HL-60 (cell line): Measurements from ENCODE around the gene SLC31A2.
"Not testable (repeated sequence)": the region's sequence is repeated elsewhere in the genome, so short reads cannot be mapped to it uniquely, and the experiment has no call there.

ENCODE experiments used
- DNase-seq, 2 experiments: peaks; one replicate each; pipeline ENCODE4 v3.0.0-alpha.2; 2010 to 2020; ENCODE audit warnings: low read depth in 1 of 2, low spot score in 1 of 2
- H3K27ac ChIP-seq: fragments of 250-450 bp; sonication (Bioruptor Pico); replicated peaks from 2 replicates; pipeline ENCODE4 v1.5.1; 2020; ENCODE audit warnings: mild to moderate bottlenecking, moderate library complexity
- H3K27me3 ChIP-seq: fragments of 250-450 bp; sonication (Bioruptor Pico); 2 replicates; pipeline ENCODE4 v1.5.1; 2021; ENCODE audit warnings: mild to moderate bottlenecking, moderate library complexity; ENCODE audit not compliant: insufficient read depth, poor library complexity, severe bottlenecking
- H3K4me3 ChIP-seq: replicated peaks from 2 replicates; pipeline ENCODE4 v1.5.1; 2011; ENCODE audit warnings: mild to moderate bottlenecking, control low read depth, low read length; ENCODE audit not compliant: insufficient read depth
- GABPA ChIP-seq: IDR thresholded peaks from 2 replicates; pipeline ENCODE4 v1.6.1; 2012; ENCODE audit warnings: low read depth
- POLR2AphosphoS5 ChIP-seq: IDR thresholded peaks from 2 replicates; pipeline ENCODE4 v1.6.1; 2012; ENCODE audit warnings: low read depth
- SPI1 ChIP-seq: IDR thresholded peaks from 2 replicates; pipeline ENCODE4 v1.6.1; 2012; ENCODE audit warnings: low read depth, mild to moderate bottlenecking, borderline replicate concordance
- TF ChIP-seq, protein P1 (sequence below): IDR thresholded peaks from one replicate; pipeline ENCODE4 v1.5.1; 2011; ENCODE audit warnings: low read length, control low read depth, inconsistent platforms; ENCODE audit not compliant: insufficient read depth
- TF ChIP-seq, protein P2 (sequence below): IDR thresholded peaks from 2 replicates; pipeline ENCODE4 v1.6.1; 2012; ENCODE audit warnings: low read depth; ENCODE audit not compliant: insufficient replicate concordance

Gene SLC31A2

DNA sequence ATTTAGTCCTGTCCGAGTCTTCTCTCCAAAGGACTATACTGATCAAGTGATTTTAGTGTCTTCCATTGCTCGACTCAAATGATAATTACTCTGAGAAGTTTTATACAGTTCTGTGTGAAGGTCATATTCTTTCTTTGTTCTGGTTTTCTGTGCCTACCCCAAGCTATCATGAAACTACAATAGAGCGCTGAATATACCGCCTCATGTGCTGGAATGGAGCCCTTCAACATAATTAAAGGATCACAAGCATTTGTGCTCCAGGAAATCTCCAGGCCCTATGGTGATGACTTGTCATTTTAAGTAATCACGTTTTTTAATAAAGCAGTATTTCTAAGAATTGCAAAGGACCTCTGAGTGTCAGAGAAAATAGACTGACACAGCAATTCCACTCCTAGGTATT is 10.9 kb upstream of the SLC31A2 start:
- Histone ChIP-seq H3K27me3 (no peaks in the 10 kb centered on the region), H3K27ac (no peak overlapping the region), H3K4me3 (no peak overlapping the region)
- no peak for DNase-seq
- TF ChIP-seq, protein P1, sequence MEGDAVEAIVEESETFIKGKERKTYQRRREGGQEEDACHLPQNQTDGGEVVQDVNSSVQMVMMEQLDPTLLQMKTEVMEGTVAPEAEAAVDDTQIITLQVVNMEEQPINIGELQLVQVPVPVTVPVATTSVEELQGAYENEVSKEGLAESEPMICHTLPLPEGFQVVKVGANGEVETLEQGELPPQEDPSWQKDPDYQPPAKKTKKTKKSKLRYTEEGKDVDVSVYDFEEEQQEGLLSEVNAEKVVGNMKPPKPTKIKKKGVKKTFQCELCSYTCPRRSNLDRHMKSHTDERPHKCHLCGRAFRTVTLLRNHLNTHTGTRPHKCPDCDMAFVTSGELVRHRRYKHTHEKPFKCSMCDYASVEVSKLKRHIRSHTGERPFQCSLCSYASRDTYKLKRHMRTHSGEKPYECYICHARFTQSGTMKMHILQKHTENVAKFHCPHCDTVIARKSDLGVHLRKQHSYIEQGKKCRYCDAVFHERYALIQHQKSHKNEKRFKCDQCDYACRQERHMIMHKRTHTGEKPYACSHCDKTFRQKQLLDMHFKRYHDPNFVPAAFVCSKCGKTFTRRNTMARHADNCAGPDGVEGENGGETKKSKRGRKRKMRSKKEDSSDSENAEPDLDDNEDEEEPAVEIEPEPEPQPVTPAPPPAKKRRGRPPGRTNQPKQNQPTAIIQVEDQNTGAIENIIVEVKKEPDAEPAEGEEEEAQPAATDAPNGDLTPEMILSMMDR: no peak
- TF ChIP-seq POLR2AphosphoS5: no peak
- TF ChIP-seq SPI1: no peak
- TF ChIP-seq, protein P2, sequence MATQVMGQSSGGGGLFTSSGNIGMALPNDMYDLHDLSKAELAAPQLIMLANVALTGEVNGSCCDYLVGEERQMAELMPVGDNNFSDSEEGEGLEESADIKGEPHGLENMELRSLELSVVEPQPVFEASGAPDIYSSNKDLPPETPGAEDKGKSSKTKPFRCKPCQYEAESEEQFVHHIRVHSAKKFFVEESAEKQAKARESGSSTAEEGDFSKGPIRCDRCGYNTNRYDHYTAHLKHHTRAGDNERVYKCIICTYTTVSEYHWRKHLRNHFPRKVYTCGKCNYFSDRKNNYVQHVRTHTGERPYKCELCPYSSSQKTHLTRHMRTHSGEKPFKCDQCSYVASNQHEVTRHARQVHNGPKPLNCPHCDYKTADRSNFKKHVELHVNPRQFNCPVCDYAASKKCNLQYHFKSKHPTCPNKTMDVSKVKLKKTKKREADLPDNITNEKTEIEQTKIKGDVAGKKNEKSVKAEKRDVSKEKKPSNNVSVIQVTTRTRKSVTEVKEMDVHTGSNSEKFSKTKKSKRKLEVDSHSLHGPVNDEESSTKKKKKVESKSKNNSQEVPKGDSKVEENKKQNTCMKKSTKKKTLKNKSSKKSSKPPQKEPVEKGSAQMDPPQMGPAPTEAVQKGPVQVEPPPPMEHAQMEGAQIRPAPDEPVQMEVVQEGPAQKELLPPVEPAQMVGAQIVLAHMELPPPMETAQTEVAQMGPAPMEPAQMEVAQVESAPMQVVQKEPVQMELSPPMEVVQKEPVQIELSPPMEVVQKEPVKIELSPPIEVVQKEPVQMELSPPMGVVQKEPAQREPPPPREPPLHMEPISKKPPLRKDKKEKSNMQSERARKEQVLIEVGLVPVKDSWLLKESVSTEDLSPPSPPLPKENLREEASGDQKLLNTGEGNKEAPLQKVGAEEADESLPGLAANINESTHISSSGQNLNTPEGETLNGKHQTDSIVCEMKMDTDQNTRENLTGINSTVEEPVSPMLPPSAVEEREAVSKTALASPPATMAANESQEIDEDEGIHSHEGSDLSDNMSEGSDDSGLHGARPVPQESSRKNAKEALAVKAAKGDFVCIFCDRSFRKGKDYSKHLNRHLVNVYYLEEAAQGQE: no peak

DNA sequence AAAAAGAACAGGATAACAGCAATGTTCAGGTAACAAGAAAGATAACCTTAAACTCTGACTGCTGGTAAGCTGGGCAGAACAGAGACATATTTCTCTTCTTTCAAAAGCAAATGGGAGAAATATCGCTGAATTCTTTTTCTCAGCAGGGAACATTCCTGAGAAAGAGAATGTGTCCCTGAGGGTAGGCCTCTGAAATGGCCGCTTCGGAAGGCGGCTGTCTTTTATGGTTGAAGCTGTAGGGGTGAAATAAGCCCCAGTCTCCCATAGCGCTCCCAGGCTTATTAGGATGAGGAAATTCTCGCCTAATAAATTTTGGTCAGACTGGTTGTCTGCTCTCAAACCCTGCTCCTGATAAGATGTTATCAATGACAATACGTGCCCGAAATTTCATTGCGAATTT is 9.9 kb upstream of the SLC31A2 start:
- H3K27ac ChIP-seq, DNase-seq, H3K27me3 ChIP-seq, H3K4me3 ChIP-seq: not testable (repeated sequence)

DNA sequence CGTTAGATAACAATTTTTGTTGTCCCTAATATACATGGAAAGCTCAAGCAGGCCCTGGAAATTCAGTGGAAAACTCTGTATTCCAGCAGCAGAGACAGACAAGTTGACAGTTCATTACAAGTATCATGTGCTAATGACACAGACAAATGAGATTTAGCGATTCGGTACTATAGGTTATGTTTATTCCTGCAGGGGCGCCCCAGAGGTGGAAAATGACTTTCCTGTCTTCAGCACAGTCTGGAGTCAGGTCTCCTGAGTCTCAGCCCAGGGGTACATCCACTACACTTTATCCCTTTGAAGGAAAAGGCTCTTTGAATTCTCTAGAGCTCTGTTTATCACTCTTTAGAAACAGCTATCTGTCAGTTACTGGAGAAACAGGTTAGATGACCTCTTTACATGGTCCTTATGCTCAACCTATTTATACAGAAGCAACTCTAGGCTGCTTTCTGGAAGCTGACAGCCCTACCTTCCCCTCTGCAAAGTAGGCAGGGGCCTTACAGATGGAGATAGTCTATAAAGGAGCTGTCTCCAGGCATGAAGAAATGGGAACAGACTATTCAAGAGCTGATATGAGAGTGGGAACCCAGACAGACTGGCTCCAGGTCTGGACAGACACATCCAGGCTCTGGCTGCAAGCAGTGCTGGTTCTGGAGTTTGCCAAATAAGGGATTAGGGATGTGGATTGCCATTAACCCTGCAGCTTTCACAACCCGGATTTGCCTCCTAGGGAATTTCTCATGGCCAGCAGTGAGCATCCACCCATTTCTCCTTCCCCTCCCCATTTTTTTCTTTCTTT is 7.2 kb upstream of the SLC31A2 start:
- no peaks in the 10 kb centered on the region for H3K27me3 ChIP-seq
- H3K27ac ChIP-seq: no peak overlapping the region
- no peak overlapping the region for H3K4me3 ChIP-seq
- TF ChIP-seq, protein P2: no peak
- TF ChIP-seq GABPA (no peak), POLR2AphosphoS5 (no peak), SPI1 (no peak)
- TF ChIP-seq, protein P1: no peak
- DNase-seq: no peak

DNA sequence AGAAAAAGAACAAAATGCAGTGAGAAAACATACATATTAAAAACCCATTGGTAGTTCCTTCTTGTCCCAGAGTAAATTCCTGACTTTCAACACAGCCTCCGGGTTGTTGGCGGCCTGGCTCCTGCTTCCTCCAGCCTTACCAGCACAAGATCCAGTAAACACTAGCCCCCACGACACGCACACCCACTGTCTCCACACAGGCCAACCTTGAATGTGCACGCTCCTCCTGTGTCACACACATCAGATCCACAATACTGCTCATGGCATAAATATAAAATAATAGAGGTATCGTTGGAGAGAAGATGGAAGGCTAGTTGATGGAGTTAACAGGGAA is 2.5 kb upstream of the SLC31A2 start:
- TF ChIP-seq GABPA: no peak
- TF ChIP-seq, protein P1: no peak
- no peak for TF ChIP-seq POLR2AphosphoS5
- no peak for TF ChIP-seq SPI1
- TF ChIP-seq, protein P2: no peak
- H3K4me3 ChIP-seq: no peak overlapping the region
- no peak overlapping the region; the same call in 1 of the 2 replicates for H3K27ac ChIP-seq
- no peaks in the 10 kb centered on the region for H3K27me3 ChIP-seq
- DNase-seq: no peak
